HCT116 (cell line): ENCODE measurements around the gene LDLRAD4. TPM values are rescaled to one million over a fixed set of nuclear protein-coding genes. Genes with fewer than 3 reads are reported as not detected.

Source experiments
- ATAC-seq: fragments of 200-7000 bp; cut with Tn5 transposase; 2 replicates; pipeline ENCODE4 v1.9.1; 2020; ENCODE audit warnings: mild to moderate bottlenecking, moderate library complexity
- BruUV-seq: library from RNA; stranded (reverse); fragments of 400-500 nt; replicated peaks from 2 replicates; lab custom pipeline; 2021; lab: Mats Ljungman, UMichigan
- CTCF ChIA-PET: fragments of 300-600 bp; sonication (Branson Sonifier 250); formaldehyde crosslinking; loops from one replicate; lab custom pipeline; 2021; ENCODE audit warnings: antibody characterized with exemption; lab: Charles Lee
- POLR2A ChIA-PET: fragments of 300-600, 350-600 bp; sonication (Branson Sonifier 250); formaldehyde crosslinking; loops from one replicate; lab custom pipeline; 2021; ENCODE audit warnings: antibody characterized with exemption; lab: Charles Lee
- RAD21 ChIA-PET, 2 experiments: fragments of 300-600 bp; sonication (Branson Sonifier 250); formaldehyde crosslinking; loops; one replicate each; lab custom pipeline; 2023; ENCODE audit warnings: low total read pairs in 2 of 2; ENCODE audit not compliant: uncharacterized antibody in 2 of 2, unreplicated experiment in 2 of 2, low non-redundant PET in 1 of 2; lab: Charles Lee
- DNase-seq: peaks from one replicate; pipeline ENCODE4 v3.0.0-alpha.2; 2010; ENCODE audit warnings: low read depth, low spot score
- H2AFZ ChIP-seq: fragments of 200-600 bp; shearing (Covaris generic), sonication (generic); 2 replicates; pipeline ENCODE4 v1.6.1; 2017; ENCODE audit warnings: low read depth, mixed run types, mixed read lengths, antibody characterized with exemption, low read length; ENCODE audit not compliant: poor library complexity, severe bottlenecking
- H3K27ac ChIP-seq: 2 replicates; pipeline ENCODE4 v1.5.1; 2012; ENCODE audit warnings: low read depth, low read length
- H3K27me3 ChIP-seq: fragments of 200-600 bp; sonication (generic); 2 replicates; pipeline ENCODE4 v1.6.1; 2016; ENCODE audit warnings: mixed run types, low read length, mixed read lengths; ENCODE audit not compliant: insufficient read depth
- H3K36me3 ChIP-seq, 2 experiments: fragments of 200-500 bp in 1 of 2; fragments of 200-600 bp in 1 of 2; sonication (Bioruptor generic) in 1 of 2; sonication (generic) in 1 of 2; 2 replicates each; pipeline versions ENCODE4 v1.5.1 to v1.6.1; 2014 to 2016; ENCODE audit warnings: low read length in 2 of 2, inconsistent platforms in 1 of 2, mixed read lengths in 1 of 2, mixed run types in 1 of 2; ENCODE audit not compliant: insufficient read depth in 2 of 2, control insufficient read depth in 1 of 2
- H3K4me1 ChIP-seq, 2 experiments: fragments of 200-600 bp in 1 of 2; sonication (generic) in 1 of 2; 2 replicates each; pipeline versions ENCODE4 v1.5.1 to v1.6.1; 2012 to 2017; ENCODE audit warnings: low read length in 2 of 2, inconsistent platforms in 1 of 2, mild to moderate bottlenecking in 1 of 2, mixed read lengths in 1 of 2, mixed run types in 1 of 2, moderate library complexity in 1 of 2; ENCODE audit not compliant: insufficient read depth in 2 of 2, control insufficient read depth in 1 of 2
- H3K4me2 ChIP-seq: fragments of 200-600 bp; sonication (generic); 2 replicates; pipeline ENCODE4 v1.6.1; 2017; ENCODE audit warnings: mixed run types, low read length, mixed read lengths
- H3K4me3 ChIP-seq, 2 experiments: fragments of 200-600 bp in 1 of 2; sonication (generic) in 1 of 2; replicated peaks in 1 of 2; 2 replicates each; pipeline ENCODE4 v1.5.1; 2011 to 2016; ENCODE audit warnings: low read length in 2 of 2, control low read depth in 1 of 2, low read depth in 1 of 2, mild to moderate bottlenecking in 1 of 2, mixed read lengths in 1 of 2, mixed run types in 1 of 2
- H3K79me2 ChIP-seq: fragments of 200-600 bp; sonication (generic); 2 replicates; pipeline ENCODE4 v1.6.1; 2017; ENCODE audit warnings: mild to moderate bottlenecking, mixed run types, low read length, moderate library complexity, mixed read lengths; ENCODE audit not compliant: insufficient read depth
- H3K9ac ChIP-seq: fragments of 200-600 bp; sonication (generic); 2 replicates; pipeline ENCODE4 v1.6.1; 2016; ENCODE audit warnings: low read length, mixed read lengths
- H3K9me2 ChIP-seq: fragments of 200-600 bp; sonication (generic), shearing (Covaris generic); 2 replicates; pipeline ENCODE4 v1.6.1; 2017; ENCODE audit warnings: mixed run types, mild to moderate bottlenecking, moderate library complexity; ENCODE audit not compliant: insufficient read depth
- H3K9me3 ChIP-seq, 2 experiments: fragments of 200-500 bp in 1 of 2; fragments of 200-600 bp in 1 of 2; sonication (Bioruptor generic) in 1 of 2; sonication (generic) in 1 of 2; 2 replicates each; pipeline ENCODE4 v1.6.1; 2014 to 2017; ENCODE audit warnings: low read length in 2 of 2, mixed read lengths in 2 of 2, inconsistent platforms in 1 of 2, low read depth in 1 of 2, mild to moderate bottlenecking in 1 of 2, mixed run types in 1 of 2, moderate library complexity in 1 of 2; ENCODE audit not compliant: control insufficient read depth in 1 of 2, insufficient read depth in 1 of 2
- H4K20me1 ChIP-seq: fragments of 200-600 bp; sonication (generic), shearing (Covaris generic); 2 replicates; pipeline ENCODE4 v1.6.1; 2017; ENCODE audit warnings: mixed run types, mild to moderate bottlenecking, moderate library complexity; ENCODE audit not compliant: insufficient read depth
- ATF3 ChIP-seq: IDR thresholded peaks from 2 replicates; pipeline ENCODE4 v1.6.1; 2012
- CBX3 ChIP-seq: IDR thresholded peaks from 2 replicates; pipeline ENCODE4 v1.6.1; 2012; ENCODE audit warnings: low read depth
- CEBPB ChIP-seq: IDR thresholded peaks from 2 replicates; pipeline ENCODE4 v1.6.1; 2012; ENCODE audit warnings: low read depth
- CTCF ChIP-seq, 3 experiments: fragments of 200-600 bp in 1 of 3; sonication (generic) in 1 of 3; IDR thresholded peaks in 2 of 3; conservative IDR thresholded peaks in 1 of 3; 2 replicates each; pipeline ENCODE4 v1.5.1; 2012 to 2017; ENCODE audit warnings: low read depth in 2 of 3, low read length in 2 of 3, antibody characterized with exemption in 1 of 3, borderline replicate concordance in 1 of 3, control low read depth in 1 of 3, mild to moderate bottlenecking in 1 of 3, mixed read lengths in 1 of 3, mixed run types in 1 of 3, moderate library complexity in 1 of 3; ENCODE audit not compliant: insufficient read depth in 1 of 3
- EGR1 ChIP-seq: IDR thresholded peaks from 2 replicates; pipeline ENCODE4 v1.6.1; 2012; ENCODE audit warnings: low read depth
- EZH2phosphoT487 ChIP-seq: fragments of 200-600 bp; IDR thresholded peaks from 2 replicates; pipeline ENCODE4 v1.6.1; 2018; ENCODE audit warnings: antibody characterized with exemption, borderline replicate concordance
- FOSL1 ChIP-seq: IDR thresholded peaks from 2 replicates; pipeline ENCODE4 v1.6.1; 2012; ENCODE audit warnings: low read depth
- MAX ChIP-seq: IDR thresholded peaks from 2 replicates; pipeline ENCODE4 v1.6.1; 2012
- POLR2AphosphoS5 ChIP-seq: IDR thresholded peaks from 2 replicates; pipeline ENCODE4 v1.6.1; 2011; ENCODE audit warnings: mild to moderate bottlenecking, low read depth, low read length, moderate library complexity
- RAD21 ChIP-seq: IDR thresholded peaks from 2 replicates; pipeline ENCODE4 v1.6.1; 2012; ENCODE audit warnings: low read depth, mild to moderate bottlenecking
- SIN3A ChIP-seq: IDR thresholded peaks from 2 replicates; pipeline ENCODE4 v1.6.1; 2012; ENCODE audit warnings: low read depth
- TCF7L2 ChIP-seq: IDR thresholded peaks from 2 replicates; pipeline ENCODE4 v1.7.0; 2011; ENCODE audit warnings: borderline replicate concordance, inconsistent platforms; ENCODE audit not compliant: insufficient read depth, insufficient read length; ENCODE audit errors: extremely low read depth
- YY1 ChIP-seq: IDR thresholded peaks from 2 replicates; pipeline ENCODE4 v1.6.1; 2011; ENCODE audit warnings: low read length, low read depth, moderate library complexity, mild to moderate bottlenecking; ENCODE audit not compliant: insufficient replicate concordance; ENCODE audit errors: extremely low read depth
- ZBTB33 ChIP-seq: IDR thresholded peaks from 2 replicates; pipeline ENCODE4 v1.6.1; 2011; ENCODE audit warnings: mild to moderate bottlenecking, low read length, moderate library complexity; ENCODE audit not compliant: insufficient replicate concordance; ENCODE audit errors: extremely low read depth
- ZNF274 ChIP-seq: fragments of 200-500 bp; sonication (Bioruptor generic); IDR thresholded peaks from 2 replicates; pipeline ENCODE4 v1.6.1; 2014; ENCODE audit warnings: mild to moderate bottlenecking, low read depth, low read length, inconsistent platforms
- intact Hi-C: fragments of 100-400 bp; cut with micrococcal nuclease; formaldehyde crosslinking; loops from 2 replicates; pipeline ENCODE4 v1.10.0; 2022
- total RNA-seq: library from RNA; stranded (reverse); gene quantifications from one replicate; pipeline ENCODE4 v1.2.1, GENCODE V29; 2021; ENCODE audit not compliant: unreplicated experiment

The LDLRAD4 gene
- total RNA-seq, 1 experiment from 2014 or later: 1.2 TPM

GRCh38 chr18:13621446-13621849, 402.9 kb downstream of the LDLRAD4 start:
- Histone ChIP-seq H3K27ac (no peak overlapping the region), H3K4me1 (no peaks in the 10 kb centered on the region), H3K4me2 (no peak overlapping the region), H3K4me3 (no peak overlapping the region), H2AFZ (no peak overlapping the region), H3K9ac (no peak overlapping the region), H3K36me3 (no peaks in the 10 kb centered on the region), H3K9me2 (no peaks in the 10 kb centered on the region), H3K79me2 (no peaks in the 10 kb centered on the region), H4K20me1 (no peaks in the 10 kb centered on the region), H3K9me3 (no peaks in the 10 kb centered on the region), H3K27me3 (no peaks in the 10 kb centered on the region; the same call in 1 of the 2 replicates)
- CTCF ChIA-PET: interaction anchor here (0.7 kb wide), 1 partner anchor 631 kb away, joined by 4 read pairs; no protein-coding TSS in a partner anchor
- no peak for TF ChIP-seq TCF7L2
- no peak for TF ChIP-seq POLR2AphosphoS5
- no peak for TF ChIP-seq RAD21
- POLR2A ChIA-PET: no interaction called here
- no peak for DNase-seq
- no peak for ATAC-seq
- intact Hi-C loops: no loop called here
- RAD21 ChIA-PET: no interaction called here
- no TSS peak for BruUV-seq

GRCh38 chr18:13621886-13622619, 403.5 kb downstream of the LDLRAD4 start:
- BruUV-seq: no TSS peak
- Histone ChIP-seq H3K4me2 (no peak overlapping the region), H3K79me2 (no peaks in the 10 kb centered on the region), H2AFZ (no peak overlapping the region), H3K27me3 (no peaks in the 10 kb centered on the region; the same call in 1 of the 2 replicates), H3K9ac (no peak overlapping the region), H3K4me3 (no peak overlapping the region), H3K27ac (no peak overlapping the region), H3K9me3 (no peaks in the 10 kb centered on the region), H3K36me3 (no peaks in the 10 kb centered on the region), H3K9me2 (no peaks in the 10 kb centered on the region), H4K20me1 (no peaks in the 10 kb centered on the region), H3K4me1 (no peaks in the 10 kb centered on the region)
- ChIA-PET CTCF (interaction anchor here (0.7 kb wide), 1 partner anchor 631 kb away, joined by 4 read pairs; no protein-coding TSS in a partner anchor), RAD21 (no interaction called here), POLR2A (no interaction called here)
- DNase-seq (no peak), ATAC-seq (no peak)
- intact Hi-C loops: no loop called here
- TF ChIP-seq CBX3: no peak
- no peak for TF ChIP-seq MAX
- TF ChIP-seq EZH2phosphoT487: no peak
- TF ChIP-seq ATF3: no peak
- no peak for TF ChIP-seq CTCF (IDR thresholded peaks at IDR 0.05 in 2 of 3, conservative IDR thresholded peaks at IDR 0.05 in 1 of 3; ENCODE audit: borderline replicate concordance in 1 of 3, insufficient read depth in 1 of 3, low read depth in 2 of 3, low read length in 2 of 3)
- TF ChIP-seq YY1: no peak
- no peak for TF ChIP-seq CEBPB
- TF ChIP-seq ZBTB33: no peak
- no peak for TF ChIP-seq ZNF274
- no peak for TF ChIP-seq FOSL1
- TF ChIP-seq SIN3A: no peak
- no peak for TF ChIP-seq EGR1
